Putamen (tissue), 1 donor: ENCODE results near the gene TSEN15.
"Not testable (repeated sequence)": the region's sequence is repeated elsewhere in the genome, so short reads cannot be mapped to it uniquely, and the experiment has no call there.

ENCODE experiments used
- DNase-seq: peaks from one replicate; pipeline ENCODE4 v3.0.0-alpha.2; 2016; ENCODE audit warnings: low spot score

TSEN15 gene

DNA sequence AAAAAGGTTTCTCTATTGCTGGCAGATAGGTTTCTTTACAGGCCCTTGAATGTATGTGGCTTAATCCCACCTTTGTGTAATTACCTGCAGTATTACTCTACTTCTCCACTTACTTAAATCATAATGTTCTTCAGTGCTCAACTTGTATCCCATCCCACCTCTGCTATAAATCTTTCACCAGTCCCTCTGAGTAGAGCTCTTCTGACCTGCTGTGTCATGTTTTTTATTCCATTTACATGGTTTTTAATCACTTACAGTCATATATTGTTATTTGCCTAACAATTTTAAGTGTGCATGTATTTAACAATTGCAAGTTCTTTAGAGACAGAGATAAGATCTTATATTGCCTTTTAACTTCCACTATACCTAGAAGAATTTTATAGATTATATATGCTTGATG lies 2.4 kb downstream of the TSEN15 start:
- no peak for DNase-seq

DNA sequence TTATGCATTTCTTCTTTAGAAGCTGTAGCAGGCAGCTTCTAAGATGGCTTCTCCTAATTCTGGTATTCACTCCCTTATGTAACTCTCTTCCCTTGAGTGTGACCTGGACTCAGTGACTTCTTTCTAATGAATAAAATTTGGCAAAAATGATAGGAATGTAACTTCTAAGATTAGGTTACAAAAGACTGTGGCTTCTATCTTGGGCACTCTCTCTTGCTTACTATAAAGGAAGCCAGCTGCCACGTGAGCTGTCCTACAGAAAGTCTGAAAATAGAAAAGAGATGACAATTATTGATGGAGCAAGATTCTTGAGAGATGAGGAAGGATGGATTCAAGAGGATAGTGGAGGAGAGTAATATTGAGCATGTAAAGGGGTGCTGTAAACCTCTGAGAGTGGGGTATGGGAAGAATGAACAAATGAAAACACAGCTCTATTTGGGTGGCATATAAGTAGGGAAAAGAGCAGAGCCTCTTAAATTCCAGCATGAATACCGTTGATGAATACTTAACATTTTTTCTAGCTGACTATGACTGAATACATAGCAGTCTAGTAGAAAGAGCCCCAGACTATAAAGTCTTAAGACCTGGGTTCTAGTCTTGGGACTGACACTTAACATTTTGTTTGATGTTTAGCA lies 5.5 kb downstream of the TSEN15 start:
- DNase-seq: no peak

DNA sequence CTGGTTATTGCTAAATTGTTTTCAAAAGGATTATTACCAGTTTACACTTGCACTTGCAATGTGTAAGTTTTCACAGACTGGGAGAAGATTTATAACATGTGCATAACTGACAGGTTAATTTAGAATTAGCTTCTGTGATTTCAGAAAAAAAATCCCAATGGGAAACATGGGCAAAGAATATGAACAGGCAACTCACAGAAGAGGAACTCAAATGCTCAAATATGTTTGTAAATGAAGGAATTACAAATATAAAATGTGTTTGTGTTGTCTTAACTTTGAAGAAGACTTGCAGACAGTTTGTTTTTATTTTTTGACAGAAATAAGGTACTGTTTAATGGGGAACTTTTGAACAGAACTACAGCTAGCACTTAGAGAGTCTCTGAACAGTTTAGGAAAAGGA lies 8.4 kb downstream of the TSEN15 start:
- no peak for DNase-seq

DNA sequence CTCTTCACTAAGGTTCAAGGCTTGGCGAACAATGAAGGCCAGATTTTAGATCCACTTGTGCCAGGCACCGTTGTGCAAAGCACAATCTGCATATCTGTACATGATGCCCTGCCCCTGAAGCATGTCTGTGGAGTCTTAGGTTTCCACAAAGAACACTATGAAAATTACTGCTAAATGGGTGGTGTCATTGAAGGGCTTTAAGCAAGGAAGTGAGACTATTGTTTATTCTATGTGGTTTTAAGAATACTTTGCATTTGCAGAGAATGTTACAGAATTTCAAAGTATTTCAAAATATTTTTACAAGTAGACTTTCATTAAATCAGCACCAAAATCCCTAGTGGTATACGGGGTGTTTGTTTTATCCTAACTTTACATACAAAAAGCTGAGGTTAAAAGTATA lies 8.8 kb downstream of the TSEN15 start:
- DNase-seq: no peak

DNA sequence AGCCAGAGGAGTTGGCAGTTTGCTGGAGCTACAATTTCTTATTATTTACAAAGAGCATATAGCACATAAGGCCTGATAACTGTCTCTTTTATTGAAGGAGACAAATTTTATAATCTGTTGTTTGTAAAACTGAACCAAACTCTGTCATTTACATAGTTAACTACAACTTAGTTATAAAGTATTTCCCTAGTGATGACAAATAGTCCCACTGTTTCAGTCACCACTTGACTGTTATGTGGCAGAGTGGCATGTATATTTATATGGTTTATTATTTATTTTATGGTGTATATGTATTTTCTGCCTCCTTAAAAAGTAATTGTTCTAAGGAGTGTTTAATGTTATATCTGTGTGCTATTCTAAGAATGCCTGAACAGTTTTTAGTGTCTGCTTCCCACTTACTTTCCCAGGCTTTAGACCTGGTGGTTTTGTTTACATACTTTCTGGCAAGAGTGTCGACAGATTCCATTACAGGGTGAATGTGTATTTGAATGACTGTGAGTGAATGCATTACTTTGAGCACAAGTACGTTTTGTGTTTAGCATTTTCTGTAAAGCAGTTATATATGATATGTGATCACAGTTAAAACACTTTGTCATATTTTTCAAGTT lies 10.0 kb downstream of the TSEN15 start:
- DNase-seq: no peak

DNA sequence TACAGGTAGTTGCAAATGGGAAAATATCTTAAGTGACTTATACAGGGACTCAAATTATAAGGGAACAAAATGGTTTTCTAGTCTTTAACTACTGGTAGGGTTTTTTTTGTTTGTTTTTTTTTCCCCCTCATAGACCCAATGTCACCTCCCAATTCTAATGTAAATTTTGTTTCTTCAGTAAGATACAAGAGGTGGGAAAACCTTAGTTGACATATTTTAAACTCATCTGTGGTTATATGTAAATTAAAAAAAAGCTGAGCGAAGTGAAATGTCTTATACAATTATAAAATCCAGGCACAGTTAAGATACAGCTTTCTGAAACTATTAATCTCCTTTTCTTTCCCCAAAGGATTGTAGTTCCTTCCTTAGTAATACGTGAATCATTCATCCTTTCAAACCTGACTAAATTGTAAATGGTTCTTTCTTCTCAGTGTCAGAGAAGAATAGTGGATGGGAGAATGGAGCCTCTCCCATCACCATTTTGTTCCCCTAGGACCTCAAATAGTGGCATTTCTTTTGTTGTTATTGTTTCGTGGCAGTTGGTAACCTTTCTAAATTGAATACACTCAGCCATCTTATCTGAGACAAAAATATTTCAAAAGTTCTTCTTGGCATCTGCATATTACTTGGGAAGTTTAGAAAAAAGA lies 11.2 kb downstream of the TSEN15 start:
- DNase-seq: no peak

DNA sequence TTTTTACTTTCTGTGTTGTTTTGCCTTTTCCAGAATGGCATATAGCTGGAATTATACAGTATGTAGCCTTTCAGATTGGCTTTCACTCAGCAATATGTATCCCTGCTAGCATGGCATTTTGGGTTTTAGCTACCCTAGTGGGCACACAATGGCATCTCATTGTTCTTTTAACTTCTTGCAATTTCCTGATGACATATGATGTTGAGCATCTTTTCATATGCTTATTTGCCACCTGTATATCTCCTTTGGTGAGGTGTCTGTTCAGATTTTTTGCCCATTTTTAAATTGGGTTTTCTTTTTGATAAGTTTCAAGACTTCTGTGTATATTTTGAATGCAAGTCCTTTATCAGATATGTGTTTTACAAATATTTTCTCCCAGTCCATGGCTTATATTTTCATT lies 14.0 kb downstream of the TSEN15 start:
- no peak for DNase-seq

DNA sequence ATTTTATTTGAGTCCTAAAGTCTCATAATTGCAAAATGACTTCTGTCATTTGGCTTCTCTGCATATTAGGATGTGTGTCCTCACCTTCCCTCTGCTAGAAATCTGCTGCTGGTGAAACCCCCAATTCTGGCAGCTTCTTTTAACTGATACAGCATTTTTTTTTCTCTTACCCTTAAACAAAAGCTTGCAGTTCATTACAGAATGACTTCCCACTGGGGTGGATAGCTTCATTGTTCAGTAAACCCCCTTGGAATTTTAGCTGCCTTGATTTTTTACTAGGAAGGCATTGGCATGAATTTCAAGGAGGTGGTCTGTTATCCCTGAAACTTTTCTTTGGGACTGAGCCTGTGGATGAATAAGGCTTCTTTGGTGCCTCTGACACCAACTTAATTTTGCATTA lies 16.8 kb downstream of the TSEN15 start:
- DNase-seq: no peak

DNA sequence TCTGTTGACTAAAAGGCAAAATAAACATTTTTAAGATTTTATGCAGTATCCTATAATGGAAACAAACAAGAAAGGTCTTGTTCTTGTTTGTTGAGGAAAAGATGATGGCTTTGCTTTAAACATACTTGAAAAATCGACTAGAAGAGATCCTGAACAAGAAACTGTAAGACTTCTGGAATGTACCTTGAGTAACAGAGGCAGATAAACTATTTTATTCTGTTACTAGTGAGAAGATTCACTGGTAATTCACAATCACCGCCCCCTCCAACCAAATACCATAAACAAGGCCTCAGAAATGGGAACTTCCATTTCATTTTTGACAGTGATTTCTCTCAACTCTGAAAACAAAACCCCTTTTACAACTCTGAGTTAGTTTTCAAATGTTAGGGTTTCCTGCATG lies 18.1 kb downstream of the TSEN15 start:
- no peak for DNase-seq

DNA sequence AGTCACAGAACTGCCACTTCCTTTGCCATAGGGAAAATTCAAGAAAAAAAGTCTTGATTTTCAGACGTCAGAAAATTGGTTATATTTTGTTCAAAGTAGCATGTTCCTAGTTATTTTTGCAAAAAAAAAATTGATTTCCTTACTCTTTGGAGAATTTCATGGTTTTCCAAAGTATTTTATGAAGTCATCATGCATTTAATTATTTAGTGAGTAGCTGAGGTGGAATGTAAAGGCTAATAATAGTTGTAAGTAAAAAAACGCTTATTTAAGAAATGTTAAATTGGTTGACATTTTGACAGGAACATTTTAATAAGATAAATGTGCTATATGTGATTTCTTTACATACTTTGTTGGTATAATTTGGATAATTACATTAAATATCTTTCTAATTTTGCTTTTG lies 20.8 kb downstream of the TSEN15 start:
- DNase-seq: no peak

DNA sequence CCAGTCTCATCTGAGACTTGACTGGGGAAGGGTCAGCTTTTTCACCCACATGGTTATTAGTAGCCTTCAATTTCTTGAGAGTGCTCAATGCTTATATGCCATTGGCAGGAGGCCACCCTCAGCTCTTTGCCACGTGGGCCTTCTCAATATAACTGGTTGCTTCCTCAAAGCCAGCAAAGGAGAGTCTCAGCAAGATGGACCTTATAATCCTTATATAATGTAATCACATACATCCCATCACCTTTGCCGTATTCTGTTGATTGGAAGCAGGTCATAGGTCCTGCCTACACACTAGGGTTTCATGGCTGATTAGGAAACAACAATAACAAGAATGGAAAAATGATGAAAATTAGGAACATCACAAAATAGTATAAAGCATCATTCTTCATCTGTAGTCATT lies 22.9 kb downstream of the TSEN15 start:
- no peak for DNase-seq

DNA sequence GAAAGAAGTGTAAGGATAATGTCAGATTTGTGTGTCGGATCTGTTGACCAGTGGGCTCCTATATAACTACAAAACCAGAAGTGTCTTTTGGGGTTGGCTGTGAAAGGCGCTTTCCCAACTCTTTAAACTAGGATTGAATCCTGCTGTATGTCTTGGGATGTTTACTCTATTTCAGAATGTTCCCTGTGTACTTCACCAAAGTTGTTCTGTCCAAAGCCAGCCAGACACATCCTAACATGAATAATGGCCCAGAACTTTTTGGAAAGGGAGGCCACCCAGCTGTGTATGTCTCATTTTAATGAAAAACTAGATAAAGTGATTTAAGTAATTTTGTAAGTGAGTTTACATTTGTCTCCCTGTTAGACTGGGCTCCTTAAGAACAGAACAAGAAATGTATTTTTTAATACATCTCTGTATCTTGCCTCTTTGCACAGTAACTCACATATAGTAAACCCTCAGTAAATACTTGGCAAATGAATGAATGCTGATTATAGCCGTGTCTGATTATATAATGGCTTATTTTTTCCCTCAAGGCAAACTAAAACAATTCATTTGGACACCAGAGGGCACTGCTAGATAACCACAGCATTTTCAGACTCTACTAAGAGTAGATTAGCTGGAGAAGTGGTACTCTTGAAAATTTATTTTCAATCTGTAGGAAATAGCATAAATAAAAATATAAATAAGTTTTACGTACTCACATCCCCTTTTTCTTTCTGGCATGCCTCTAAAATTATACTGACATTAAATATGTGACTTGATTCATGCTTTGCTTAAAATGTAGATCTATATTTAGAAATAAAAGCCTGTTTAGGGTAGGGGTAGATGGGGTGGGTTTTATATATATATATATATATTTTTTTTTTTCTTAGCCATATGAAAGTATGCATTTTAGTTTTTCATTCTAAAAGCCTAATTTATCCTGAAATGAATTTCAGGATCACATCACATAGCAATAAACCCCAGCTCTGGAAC lies 23.8 kb downstream of the TSEN15 start:
- peak; percentile 81 for DNase-seq

DNA sequence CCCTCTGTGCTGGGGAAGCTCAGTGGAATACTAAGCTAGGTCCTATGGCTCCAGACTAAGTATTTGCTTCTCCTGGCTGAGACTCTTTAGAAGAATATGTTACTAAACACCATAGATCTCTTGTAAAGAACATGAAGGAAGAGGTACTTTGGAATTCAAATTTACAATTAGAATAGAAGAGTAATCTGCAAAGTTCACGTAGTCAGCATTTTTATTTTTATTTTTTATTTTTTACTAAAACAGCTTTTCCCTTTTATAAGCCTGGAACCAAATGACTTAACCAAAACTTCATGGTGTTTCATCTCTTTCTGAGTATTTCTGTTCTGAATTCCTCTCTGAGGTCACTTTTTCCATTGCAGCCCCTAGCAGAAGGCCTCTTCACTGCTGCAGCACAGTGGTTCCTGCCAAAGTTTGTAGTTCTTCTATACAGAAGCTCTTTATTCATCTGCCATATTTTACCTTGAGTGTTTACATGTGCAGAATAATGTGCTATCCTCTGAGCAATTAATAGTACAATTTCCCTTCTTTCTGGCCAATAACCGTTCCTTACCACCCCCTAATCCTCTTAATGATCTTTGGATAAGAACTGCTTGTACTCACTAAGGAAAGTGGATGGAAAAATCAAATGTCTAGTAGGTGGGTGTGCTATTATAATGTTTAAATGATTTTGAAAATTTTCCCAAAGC lies 27.2 kb downstream of the TSEN15 start:
- DNase-seq: no peak

DNA sequence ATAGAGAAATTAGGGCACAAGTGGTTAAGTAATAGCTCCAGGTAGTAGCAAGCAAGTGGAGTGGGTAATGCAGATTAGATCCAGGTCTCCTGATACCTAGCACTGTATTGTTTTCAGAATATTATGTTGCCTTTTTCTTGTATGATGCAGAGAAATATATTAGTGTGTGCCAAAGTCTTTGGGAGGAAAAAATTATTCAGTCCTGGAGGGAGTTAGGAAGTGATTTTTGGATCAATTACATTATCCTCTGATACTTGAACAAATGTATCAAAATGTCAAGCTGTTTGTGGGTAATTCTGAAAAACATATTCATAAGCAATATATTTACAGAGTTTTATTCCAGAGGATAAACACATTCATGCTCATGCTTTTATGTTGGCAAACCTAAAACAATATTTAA lies 28.8 kb downstream of the TSEN15 start:
- DNase-seq: no peak

DNA sequence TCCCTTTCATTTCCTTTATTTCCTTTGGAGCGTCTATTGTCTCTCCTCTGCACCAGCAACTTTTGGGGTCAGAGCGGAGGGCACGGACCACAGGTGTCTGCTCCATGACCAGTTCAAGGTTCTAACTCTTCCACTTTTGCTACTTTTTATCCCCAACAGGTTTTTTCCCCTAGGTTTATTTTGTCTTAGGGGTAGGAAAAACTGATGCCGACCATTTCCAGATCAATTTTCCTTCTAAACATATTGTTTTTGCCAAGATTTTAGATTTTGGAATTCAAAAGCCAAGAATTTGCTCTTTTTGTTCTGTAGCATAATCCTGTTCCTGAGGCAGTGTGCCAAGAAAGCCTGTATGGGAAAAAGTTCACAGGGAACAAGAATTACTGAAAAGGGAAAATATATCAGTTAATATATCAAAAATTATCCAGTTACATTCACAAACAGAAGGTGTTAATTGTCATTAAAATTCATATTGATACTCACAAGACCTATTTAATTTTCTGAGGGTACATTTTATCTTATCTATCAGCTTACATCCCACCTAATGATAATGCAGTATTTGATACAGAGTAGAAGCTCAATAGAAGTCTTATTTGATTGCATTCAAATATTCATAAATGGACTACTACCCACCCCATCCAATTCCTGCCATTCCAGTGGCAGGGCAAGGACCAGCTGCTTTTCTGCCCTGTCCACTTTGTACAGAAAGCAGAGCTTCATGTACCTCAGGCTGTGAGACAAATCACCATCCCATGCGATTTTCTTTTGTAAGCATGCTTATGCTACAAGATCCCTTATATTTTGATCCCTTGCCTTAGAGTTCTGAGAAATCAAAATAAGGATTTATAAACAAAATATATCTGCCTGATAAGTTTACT lies 31.2 kb downstream of the TSEN15 start:
- no peak for DNase-seq

DNA sequence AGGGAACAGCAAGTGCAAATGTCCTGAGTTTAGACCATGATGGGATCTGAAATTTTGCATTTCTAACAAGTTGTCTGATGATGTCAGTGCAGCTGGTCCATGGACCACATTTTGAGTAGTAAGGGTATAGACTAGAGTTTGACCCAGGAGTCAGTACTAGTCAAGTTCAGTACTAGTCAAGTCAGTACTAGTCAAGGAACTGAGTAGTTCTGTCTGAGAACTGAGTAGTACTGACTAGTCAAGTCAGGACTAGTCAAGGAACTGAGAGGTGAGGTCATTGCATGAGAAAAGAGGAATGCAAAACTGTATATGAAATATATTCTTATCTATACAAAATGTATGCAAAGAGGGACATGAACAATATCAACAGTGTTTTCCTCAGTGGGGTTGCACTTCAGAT lies 34.1 kb downstream of the TSEN15 start:
- DNase-seq: no peak

DNA sequence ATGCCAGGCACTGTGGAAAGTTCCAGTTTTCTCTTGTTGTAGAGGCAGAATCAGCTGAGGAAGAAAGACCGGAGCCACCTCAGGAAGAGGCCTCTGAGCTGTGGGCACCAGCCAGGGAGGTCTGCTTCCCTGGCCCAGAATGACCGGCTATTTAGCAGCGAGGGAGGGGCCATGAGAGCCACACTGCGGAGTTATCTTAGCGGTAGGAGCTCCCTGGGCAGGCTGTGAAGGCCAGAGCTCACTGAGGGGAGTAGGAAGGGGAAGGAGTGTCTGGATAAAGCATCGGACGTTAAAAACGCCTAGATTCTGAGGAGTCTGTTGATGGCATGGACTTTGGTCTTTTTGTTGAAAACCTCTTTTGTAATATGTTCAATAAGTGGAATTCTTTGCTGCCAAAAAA lies 36.5 kb downstream of the TSEN15 start:
- DNase-seq: no peak

DNA sequence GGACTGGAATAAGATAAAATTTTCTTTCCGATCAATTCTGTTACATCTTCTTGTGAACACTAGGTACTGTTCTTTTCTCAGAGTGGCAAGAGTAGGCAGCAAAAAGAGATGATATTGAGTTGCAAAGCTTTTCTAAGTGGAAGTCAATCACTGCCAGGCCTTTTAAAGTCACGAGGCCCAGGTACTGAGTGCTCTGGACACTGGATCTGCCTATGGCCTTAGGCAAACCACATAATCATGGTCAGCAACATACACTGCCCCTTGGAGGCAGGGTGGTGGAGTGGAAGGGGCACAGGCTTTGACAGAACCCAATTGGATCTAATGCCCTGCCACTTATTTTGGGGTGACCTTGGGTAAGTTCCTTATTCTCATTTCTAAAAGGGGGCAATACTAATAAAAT lies 41.5 kb downstream of the TSEN15 start:
- DNase-seq: no peak

DNA sequence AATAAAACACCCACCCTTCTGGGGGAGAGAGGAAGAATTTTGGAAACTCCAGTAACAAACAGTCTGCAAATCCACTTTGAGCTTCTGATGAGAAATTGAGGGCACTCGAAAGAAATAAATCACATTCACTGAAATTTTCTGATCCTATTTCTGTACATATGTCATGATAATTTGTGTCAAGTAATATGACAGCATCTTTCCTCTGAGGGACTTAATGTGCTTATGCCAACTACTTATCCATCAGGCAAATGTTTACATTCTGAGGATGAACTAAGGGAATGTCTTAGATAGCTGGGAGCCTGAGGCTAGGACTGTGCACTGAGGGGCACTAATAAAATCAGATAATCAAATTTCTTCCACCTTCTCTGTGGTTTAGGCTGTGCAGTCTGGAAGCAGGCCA lies 44.5 kb downstream of the TSEN15 start:
- DNase-seq: no peak

DNA sequence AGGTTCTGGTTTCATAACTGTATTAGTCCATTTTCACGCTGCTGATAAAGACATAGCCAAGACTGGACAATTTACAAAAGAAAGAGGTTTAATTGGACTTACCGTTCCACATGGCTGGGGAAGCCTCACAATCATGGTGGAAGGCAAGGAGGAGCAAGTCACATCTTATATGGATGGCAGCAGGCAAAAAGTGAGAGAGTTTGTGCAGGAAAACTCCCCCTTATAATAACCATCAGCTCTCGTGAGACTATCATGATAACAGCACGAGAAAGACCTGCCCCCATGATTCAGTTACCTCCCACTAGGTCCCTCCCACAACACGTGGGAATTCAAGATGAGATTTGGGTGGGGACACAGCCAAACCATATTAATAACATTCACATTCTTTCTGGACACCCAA lies 45.0 kb downstream of the TSEN15 start:
- DNase-seq: not testable (repeated sequence)

DNA sequence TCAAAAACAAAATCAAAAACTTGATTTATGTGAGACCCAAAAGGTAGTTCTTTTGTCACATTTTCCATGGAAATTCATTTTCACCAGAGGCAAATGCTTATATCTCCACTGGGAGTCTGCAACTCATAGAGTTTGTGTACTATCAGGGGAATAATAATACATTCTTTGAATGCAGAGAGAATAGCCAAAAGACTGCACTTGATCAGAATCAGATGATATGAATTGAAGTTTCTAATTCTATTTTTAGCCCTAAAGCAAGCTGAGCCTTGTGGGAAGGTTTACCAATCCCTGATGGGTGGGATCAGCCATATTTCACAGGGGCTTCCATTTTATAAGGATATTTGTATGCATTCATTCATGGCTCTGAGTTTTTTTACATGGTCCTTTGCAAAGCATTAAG lies 49.6 kb downstream of the TSEN15 start:
- no peak for DNase-seq
